CD4-positive, alpha-beta T cell treated with Interferon alpha-2 for 1 hour (primary cell): Measurements from ENCODE around the gene BABAM1.
A peak's percentile ranks its signal among the peaks of the same experiment; 100 is the strongest.

Source experiments
- DNase-seq, 2 donors: peaks; one replicate each; pipeline ENCODE4 v3.0.0-alpha.2; 2020 to 2022

The BABAM1 gene

DNA sequence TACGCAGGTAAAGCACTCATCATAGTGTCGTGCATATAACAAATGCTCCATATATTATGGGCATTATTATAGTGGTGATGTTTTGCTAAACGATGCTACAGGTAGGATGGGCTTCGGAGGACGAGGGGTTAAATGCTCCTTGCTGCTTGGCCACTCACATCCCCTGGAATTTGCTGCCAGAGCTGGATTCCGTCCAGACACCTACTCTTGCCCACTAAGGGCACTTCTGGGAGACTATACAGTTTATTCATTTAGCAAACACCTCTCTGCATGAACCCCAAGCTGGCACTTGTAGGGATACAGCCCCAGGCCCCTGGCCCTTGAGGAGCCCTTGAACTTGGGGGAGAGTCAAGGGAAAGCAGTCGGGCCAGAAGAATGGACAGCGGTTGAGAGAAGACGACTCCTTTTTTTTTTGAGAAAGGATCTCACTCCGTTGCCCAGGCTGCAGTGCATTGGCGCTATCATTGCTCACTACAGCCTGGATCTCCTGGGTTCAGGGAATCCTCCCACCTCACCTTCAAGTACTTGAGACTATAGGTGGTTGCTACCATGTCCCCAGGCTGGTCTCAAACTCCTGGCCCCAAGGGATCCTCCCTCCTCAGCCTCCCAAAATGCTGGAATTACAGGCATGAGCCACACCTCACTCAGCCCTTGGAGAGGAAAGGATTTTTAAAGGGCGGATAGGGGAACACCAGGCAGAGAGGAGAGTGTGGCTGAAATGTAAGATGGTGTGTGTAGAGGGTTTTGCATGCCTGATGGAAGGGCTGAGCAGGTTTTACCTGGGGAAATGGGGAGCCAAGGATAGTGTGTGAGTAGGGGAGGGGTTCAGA is 37.4 kb downstream of the BABAM1 start:
- no peak for DNase-seq

DNA sequence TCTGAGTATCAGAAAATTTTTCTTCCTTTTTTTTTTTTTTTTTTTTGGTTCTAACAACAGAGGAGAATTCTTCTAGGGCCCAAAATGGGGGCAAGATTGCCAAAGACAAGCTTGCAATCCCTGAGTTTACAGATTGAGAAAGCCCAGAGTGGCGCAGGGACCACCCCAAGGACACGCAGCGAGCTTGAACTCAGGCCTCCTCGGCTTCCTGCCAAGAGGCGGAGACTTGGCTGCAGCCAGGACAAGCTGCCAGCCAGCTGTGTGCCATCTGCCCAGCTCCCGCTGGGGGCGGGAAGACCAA is 37.9 kb downstream of the BABAM1 start:
- no peak for DNase-seq

DNA sequence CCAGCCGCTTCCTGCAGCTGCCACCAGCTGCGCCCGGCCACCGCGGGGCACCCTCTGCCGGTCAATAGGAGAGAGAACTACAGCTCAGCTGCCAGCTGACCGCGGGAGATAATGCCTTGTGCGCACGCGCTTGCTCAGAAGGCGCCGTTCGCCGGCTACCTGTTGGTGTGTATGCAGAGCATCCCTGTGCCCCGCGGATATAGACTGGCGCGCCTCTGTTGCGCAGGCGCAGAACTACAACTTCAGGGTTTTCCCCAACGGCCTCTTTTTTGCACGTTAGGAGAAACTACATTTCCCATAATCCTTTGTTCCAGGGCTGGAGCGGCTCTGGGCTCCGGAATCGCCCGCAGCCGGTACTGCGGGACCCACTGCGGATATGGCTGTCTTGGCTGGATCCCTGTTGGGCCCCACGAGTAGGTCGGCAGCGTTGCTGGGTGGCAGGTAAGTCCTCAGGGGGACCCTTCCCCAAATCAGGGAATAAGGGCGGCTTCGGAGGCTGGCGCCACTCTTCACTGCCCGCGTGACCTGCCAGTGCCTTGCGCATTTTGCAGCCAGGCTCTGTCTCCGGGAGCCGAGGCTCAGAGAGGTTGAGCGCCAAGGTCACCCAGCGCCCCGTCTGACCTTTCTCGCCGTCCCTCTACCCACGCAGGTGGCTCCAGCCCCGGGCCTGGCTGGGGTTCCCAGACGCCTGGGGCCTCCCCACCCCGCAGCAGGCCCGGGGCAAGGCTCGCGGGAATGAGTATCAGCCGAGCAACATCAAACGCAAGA is 38.5 kb downstream of the BABAM1 start, which contains the start of gene MRPL34:
Gene MRPL34, plus strand, starts transcription at position 356 of the 768 bp plus-strand sequence. Its CDS starts 21 bp downstream, at position 377.
- DNase-seq: peak; percentile 99

DNA sequence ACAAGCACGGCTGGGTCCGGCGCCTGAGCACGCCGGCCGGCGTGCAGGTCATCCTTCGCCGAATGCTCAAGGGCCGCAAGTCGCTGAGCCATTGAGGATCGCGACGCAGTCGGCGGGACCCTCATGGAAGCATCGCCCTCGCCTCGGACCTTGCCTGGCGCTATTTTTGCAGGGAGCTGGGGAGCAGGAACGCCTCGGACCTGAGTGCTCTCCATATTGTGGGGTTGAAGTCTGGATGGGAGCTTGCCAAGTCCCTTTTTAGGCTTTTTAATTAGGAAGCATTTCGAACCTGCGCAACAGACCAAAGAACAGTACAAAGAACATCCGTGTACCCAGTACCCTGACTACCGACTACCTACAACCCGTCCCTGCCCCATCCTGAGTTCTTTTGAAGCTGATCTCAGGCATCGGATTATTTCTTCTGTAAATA is 39.1 kb downstream of the BABAM1 start:
- DNase-seq: no peak

DNA sequence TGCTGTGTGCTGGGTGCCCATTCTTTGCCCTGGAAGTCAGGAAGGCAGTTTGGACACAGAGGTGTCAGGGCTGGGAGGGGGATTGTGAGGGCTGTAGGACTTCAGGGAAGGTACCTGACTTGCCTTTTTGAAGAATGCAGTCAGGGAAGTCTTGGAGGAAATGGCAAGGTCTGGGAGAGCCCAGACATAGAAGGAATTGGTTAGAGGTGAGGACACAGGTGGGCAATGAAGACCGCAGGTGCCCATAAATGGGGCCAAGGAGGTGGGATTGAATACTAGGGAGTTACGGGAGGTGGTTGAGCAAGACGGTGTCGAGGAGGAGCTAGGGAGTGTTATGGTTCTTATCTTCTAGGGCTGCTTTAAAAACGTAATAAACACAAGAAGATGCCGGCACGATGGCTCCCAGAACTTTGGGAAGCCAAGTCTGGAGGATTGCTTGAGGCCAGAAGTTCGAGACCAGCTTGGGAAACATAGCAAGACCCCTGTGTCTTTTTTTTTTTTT is 40.7 kb downstream of the BABAM1 start:
- DNase-seq: no peak

DNA sequence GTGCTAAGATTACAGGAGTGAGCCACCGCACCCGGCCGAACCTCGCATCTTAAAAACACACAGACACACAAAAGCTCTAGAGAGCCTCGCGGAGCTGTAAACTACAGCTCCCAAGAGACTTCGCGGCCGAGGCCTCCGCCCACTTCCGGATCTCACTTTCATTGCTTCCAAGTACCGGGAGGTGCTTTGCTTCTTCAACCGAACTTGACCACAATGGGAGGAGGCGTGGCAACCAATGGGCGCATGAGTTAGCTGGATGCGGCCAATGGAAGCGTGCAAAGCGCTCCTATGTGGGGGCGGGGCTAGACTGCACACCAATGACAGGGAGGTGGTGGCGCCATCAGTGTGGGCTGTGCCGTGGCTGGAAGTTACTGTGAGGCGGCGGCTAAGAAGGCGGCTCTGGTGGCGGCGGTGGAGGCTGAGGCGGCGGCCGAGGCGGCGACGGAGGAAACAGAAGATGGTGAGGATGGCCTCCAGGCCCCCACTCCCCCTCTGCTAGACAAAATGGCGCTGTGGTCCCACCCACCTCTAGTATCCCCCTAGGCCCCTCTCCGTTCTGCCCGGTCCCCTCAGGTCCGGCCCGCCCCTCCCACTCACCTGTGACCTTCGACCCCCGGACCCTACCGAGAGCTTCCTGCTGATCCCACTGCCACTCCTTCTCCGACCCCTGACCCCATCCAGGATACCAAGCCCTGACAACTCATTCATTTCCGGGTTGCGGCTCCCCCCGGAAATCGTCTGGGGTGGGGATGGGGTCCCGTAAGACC is 42.1 kb downstream of the BABAM1 start, which contains the start of gene DDA1:
Gene DDA1, plus strand, starts transcription at position 366 of the 767 bp plus-strand sequence. Its CDS starts 92 bp downstream, at position 458.
- DNase-seq: peak; percentile 100

DNA sequence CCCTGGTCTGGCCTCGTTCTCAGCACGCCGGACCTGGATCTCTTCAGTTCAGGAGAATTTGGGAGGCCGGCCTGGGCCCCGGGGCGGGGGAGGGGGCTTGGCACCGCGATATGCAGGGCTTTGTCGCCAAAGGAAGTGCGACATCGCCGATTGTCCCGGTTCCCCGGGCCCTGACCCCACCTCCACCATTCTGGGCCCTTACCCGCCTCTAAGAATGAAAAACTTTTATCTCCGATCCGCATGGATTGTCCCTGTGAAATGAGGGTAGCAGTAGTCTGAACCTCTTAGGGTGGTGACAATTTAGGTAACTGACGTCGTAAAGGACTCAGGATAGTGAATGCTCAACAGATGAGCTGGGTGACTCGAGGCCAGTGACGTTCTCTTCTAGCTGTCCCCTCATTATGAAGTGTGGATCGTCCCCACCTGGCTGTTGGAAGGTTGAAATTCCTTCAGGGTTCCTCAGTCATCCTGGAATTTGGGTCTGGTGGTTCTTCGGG is 42.8 kb downstream of the BABAM1 start:
- DNase-seq: no peak

DNA sequence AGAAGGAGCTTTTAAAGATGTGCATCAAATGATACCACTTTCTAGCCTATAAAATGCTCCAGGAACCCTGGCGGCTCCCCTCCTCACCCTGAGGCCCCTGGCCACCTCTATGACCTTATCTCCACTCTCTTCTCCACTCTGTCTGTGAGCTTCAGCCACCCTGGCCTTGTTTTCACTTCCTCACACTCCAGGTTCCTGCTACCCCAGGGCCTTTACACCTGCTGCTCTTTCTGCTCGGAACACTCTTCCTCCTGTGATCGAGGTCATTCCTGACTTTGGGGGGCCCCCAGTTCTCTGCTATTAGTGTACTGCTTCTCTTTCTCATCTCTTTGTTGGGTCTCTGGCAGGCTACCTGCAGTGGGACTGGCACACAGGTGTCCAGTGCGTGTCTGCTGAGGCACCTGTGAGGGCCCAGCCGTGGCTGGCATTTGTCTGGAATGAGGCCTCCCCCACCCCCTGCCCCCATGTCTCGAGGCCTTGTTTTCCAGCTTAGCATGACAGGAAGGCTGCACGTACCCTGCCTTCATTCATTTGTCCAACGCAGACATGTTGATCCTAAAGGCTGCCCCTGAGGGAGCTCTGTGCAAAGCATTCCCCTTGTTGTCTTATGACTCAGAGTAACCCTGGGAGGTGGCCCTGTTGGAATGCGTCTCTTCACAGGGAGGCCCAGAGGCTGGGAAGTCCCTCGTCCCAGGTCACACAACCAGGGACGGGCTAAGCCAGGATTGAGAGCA is 44.4 kb downstream of the BABAM1 start:
- no peak for DNase-seq

DNA sequence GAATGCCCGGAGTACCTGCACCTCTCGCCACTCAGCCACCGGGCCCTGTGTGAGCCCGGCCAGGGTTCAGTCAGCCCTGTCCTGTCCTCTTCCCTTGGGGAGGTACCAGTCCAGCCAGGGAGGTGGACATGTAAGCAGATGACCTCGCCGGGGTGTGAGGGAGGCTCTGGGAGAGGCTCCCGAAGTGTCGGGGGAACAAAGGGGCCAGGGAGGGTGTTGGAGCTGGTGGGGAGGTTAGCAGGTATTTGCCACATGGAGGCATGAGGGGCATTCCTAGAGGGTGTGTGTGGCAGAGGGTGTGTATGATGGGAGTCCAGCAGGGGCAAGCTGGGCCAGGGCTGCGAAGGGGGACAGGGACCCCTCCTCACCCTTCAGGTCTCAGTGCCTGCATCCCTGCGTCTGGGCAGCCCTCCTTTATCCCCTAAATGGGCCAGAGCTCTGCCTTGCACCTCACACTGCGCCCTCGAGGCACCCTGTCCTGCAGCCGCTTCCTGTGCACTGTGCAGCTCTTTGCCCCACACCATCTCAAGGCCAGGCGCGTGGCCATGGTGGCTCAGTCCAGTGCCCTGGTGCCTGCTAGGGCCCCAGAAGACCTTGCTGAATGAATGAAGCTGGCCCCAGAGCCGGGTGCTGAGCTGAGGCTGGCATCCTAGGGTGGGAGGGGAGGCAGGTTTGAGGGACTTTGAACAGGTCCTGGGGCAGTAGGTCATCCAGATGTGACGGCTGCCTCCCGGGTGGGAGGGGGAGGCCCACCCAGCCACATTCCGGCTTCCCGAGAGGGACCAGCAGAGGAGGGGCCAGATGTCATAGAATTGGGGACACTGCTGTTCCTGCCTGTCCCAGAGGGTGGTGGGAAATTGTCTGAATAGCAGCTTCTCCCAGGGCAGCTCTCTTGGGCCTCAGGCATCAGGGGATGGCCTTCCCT is 45.2 kb downstream of the BABAM1 start:
- no peak for DNase-seq

DNA sequence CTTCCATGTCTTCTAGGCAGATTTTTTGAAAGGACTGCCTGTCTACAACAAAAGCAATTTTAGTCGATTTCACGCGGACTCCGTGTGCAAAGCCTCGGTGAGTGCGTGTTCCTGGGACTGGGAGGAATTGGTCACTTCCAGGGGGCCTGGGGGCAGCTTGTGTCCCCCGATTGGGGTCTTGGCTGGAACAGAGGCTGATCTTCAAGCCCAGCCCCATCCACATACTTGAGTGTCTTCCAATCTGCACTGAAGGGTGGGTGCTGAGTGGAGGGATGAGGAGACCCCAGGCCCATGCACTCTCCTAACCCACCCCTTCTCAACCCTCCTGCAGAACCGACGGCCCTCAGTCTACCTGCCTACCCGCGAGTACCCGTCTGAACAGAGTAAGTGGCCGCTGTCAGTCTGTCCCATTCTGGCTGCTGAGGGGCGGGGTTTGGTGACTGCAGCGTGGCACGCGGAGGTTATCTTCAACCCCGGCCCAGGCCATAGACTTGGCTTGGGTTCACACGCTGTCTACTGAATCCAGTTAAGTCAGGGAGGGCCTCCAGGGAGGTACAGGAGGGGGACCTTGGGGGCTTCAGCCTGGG is 46.9 kb downstream of the BABAM1 start:
- DNase-seq: no peak

DNA sequence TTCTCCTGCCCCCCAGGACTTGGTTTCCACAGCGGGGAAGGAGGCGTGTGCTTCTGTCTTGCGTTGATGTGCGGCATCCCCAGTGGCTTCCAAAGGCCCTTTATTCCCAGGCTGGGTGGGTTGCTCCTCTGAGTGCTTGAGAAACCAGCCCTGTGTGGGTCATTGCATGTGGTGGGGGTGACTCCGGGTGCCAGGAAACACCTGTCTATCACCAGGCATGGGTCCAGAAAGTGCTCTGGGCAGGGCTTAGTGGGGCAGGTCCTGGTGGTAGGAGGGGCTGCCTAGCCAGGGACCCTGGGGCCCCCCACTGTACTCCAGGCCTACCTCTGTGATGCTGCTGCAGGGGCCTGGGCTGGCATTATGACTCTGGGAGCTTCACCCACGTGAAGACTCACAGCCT is 51.7 kb downstream of the BABAM1 start:
- no peak for DNase-seq

DNA sequence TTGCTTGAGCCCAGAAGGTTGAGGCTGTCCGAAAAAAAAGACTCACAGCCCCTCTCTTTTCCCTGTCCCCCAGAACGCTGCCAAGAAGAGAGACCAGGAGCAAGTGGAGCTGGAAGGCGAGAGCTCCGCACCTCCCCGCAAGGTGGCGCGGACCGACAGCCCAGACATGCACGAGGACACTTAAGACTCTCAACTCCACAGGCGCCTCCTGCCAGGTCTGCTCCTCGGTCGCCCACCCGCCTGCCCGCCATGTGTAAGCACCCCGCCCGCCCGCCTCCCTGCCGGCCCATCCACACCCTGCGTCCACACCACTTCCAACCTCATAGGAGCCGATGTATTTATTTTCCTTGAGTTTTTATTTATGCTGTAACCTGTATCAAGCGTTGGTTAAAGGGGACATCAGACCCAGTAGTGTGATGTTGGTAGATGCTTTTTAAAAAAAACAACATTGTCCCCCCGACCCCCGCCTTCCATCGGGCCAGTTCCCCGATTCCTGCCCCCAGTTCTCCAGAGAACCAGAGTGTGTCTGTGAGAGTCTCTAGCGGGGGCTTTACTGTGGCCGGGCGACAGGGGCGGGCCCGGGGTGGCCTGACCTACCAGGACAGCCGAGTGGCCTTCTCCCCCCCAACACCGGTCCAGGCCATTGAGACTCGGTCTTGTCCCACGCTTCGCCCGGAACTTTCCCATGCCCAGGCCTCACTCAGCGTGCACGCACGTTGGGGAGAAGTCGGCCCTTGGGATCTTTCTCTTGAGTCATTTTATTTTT is 52.4 kb downstream of the BABAM1 start:
- DNase-seq: no peak

DNA sequence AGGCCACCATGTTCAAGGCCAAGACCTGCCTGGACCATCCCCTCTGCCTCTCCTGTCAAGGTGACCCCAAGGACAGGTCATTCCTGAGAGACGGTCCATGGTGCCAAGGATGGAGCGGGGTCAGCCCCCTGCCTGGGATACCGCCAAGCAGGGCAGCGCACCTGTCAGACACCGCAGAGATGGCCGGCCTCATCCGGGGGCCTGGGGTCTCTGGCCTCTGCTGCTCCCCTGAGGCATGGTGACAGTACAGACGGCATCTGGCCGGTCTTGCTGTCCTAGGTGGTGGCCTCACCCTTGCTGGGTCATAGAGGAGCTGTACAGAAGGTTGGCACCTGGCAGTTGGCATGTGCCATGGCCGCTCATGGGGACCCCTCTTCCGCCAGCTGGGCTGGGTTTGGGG is 53.2 kb downstream of the BABAM1 start:
- DNase-seq: no peak

DNA sequence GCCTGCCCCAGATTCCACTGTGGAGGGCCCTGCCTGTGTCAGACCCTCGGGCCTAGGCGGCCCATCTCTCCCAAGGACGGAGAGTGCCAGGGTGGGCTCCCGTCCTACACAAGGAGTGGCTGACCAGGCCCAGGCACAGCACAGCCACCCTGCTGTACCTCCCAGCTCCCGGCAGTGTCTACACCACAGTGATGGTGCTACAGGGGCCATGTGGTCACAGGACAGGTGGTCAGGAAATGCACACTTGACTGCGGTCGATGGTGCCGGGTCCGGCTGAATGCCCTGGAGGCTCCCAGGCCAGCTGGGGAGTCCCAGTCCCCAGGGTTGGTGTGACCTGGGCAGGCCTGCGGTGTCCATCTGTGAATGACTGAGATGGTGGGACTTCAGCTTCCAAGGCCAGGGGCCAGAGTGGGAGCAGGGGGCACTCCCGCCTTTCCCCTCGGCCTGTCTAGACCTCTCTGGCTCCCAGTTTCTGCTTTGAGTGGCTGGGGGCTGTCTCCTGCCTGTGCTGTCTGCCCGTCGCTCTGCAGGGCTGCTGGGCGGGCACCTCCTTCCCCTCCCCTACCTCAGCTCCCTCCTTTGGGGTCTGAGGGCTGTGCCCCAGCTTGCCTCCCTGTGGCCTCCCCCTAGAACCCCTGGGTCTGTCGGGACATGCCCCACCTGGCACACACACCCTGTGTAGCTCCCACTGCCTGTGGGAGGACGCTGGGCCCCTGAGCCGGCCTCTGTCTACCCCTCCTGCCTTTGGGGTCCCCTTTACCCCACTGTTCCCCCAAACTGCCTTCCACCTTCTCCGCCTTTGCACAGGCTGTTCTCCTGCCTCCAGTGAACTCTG is 54.6 kb downstream of the BABAM1 start:
- no peak for DNase-seq

DNA sequence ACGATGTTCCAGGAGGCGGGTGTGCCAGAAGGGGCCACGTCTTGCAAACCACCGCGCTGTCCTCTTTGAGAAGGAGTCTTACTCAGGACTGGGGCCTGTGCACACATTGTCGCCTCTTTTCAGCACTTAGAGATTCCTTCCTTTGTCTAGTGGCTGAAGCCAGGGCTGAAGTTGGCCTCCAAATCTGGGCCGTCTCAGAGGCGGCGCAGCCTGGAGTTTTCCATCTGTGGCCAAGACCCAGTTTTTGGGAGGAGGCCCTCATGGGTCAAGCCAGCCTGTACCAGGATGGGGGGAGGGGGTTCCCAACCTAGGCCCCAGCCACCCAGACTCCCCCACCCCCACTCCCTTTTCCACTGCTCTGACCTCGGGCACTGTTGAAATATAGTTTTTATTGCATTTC is 55.6 kb downstream of the BABAM1 start:
- no peak for DNase-seq

DNA sequence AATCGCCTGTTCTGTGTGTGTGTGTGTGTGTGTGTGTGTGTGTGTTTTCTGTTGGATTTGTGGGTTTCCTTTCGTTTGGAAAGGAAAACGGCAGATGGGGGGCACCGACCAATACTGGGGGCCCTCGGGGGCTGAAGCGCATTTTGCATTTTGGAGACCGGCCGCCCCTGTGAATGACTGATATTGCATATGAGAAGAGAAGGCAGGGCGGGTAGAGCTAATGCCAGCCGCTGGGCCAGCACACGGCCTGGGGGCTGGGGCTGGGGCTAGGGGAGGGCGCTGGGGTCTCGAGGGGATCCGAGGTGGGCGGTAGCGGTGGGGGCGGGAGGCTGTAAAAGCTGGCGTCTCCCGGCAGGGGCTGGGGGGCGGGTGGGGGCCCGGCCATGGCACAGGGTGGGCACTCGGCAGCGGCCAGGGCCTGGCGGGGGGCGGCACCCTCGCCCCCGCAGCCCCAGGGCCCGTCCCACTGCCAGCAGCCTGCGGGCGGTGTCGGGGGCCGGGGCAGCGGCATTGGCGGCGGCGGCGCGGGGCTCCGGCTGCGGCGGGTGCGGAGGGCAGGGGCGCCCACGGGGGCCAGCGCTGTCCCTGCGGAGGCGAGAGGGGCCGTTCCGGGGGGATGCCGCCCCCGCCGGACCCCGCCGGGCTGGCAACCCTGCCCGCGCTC is 56.2 kb downstream of the BABAM1 start:
- no peak for DNase-seq

DNA sequence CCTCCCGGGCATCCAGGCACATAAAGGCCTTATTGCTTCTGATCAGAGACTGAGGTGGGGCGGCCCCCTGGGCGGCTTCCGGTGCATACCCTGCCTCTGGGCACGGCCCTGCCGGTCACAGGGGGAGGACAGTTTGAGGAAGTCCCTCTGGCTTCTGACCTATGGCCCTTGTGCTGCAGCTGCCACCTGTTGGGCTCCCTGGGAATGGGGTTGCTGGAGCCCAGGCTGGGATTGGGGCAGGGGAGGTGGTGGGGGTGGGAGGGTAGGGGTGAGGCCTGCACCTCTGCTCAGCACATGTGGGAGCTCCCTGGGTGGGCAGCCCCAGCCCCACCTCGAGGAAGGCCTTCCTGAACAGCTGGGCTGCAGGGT is 56.7 kb downstream of the BABAM1 start:
- no peak for DNase-seq

DNA sequence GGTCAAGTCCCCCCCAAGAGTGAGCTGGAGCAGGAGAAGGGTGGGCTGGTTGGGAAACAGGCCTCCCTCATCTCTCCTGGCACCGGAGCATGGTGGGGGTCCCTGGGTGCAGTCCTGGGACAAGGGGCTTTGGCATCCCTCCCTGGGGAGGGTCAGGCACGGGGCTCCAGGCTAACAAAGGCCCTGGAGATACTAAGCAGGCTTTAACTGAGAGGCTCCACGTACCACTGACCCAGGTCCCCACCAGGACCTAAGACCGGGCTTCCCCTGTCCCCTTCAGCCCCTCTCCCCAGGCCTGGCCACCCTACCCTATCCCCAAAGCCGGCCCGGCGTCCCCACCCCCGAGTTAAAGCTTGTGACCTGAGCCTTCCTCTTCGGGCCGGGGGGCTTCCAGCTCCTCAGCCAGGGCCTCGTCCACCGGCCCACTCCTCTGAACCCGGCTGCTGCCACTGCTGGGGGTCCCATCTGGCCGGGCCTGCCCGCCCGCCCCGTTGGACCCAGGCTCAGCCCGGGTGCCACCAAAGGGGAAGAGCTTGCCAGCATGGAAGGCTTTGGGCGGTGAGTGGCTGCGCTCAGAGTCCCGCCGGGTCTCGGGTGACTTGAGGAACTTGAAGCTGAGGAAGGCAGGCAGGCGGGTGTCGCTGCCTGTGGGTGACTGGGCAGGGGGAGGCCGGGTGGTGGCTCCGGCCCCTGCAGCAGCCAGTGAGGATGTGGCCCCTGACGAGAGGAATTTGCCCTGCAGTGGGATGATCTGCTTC is 57.3 kb downstream of the BABAM1 start:
- no peak for DNase-seq
